ENCODE data around the gene DMRTC1B. TPM values are rescaled to one million over a fixed set of nuclear protein-coding genes. Genes with fewer than 3 reads are reported as not detected.
"Not testable (repeated sequence)": the region's sequence is repeated elsewhere in the genome, so short reads cannot be mapped to it uniquely, and the experiment has no call there.

DMRTC1B gene
- not detected for total RNA-seq
- long read RNA-seq: 0 reads

- intact Hi-C loops (cut with DNase I): not testable (repeated sequence)
Measured at GRCh38 chrX:72776653-72777466, at the start of gene DMRTC1B. Gene DMRTC1B, plus strand, starts transcription at chrX:72776890. Its CDS starts 68,246 bp downstream, at chrX:72845136.

DNA sequence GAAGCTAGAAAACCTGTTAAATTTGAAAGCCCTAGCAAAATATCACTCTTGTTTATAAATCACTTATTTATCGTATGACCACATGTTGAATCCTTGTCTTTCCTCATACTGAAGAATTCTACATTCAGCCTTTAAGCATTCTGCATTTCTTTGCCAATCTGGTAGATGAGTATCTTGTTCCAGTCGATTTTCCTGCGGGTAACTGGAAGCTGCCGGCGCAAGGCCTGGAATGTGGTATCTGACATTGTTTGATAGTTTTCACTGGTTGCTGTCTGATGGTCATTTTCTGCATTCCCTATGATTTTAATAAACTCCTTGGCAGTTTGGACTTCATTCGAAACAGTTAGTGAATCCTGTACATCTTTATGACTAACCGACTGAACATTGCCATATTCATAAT, 48.8 kb upstream of the DMRTC1B start:
- intact Hi-C loops (cut with DNase I): no loop called here
- ATAC-seq (ENCODE audit: poor library complexity) (no peak), DNase-seq (no peak)

More at GRCh38 chrX:72776653-72777466, at the start of gene DMRTC1B:
- not testable (repeated sequence) for DNase-seq; ATAC-seq (ENCODE audit: poor library complexity)

DNA sequence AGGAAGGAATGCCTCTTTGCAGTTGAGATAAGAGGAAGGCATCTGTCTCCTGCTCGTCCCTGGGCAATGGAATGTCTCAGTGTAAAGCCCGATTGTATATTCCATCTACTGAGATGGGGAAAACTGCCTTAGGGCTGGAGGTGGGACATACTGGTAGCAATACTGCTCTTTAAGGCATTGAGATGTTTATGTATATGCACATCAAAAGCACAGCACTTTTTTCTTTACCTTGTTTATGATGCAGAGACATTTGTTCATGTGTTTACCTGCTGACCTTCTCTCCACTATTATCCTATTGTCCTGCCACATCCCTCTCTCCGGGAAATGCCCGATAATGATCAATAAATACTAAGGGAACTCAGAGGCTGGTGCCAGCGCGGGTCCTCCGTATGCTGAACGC, 43.1 kb upstream of the DMRTC1B start:
- ATAC-seq (ENCODE audit: poor library complexity); intact Hi-C loops (cut with DNase I): not testable (repeated sequence)

GRCh38 chrX:72735561-72735960, 41.1 kb upstream of the DMRTC1B start:
- intact Hi-C loops (cut with DNase I): no loop called here
- ATAC-seq (ENCODE audit: poor library complexity) (no peak), DNase-seq (no peak)

More for the DNA sequence above, 43.1 kb upstream of the DMRTC1B start:
- DNase-seq: not testable (repeated sequence)

DNA sequence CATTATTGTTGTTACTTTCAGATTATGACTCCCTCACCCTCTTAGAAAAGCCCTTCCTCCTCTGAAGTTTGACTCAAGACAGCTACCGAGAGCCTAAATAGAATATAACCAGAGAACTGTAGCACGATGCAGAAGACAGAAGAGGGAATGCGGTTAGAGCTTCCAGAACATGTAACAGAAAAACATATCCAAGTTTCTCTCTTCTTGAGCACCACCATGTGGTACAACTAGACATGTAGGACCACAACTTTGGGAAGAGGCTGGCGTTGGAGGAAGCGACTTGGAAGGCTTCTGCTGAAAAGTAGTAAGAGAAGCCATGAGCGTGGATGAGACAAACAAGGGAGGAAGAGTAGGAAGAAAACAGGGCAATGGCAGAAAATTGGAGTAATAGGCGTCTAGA, 31.1 kb upstream of the DMRTC1B start:
- intact Hi-C loops (cut with DNase I); ATAC-seq (ENCODE audit: poor library complexity); DNase-seq: not testable (repeated sequence)

GRCh38 chrX:72748545-72748944, 28.1 kb upstream of the DMRTC1B start:
- ATAC-seq (ENCODE audit: poor library complexity); intact Hi-C loops (cut with DNase I); DNase-seq: not testable (repeated sequence)

GRCh38 chrX:72760454-72760853, 16.2 kb upstream of the DMRTC1B start:
- ATAC-seq (ENCODE audit: poor library complexity); DNase-seq; intact Hi-C loops (cut with DNase I): not testable (repeated sequence)

GRCh38 chrX:72777467-72777790, 739 bp downstream of the DMRTC1B start:
- DNase-seq; intact Hi-C loops (cut with DNase I); ATAC-seq (ENCODE audit: poor library complexity): not testable (repeated sequence)

DNA sequence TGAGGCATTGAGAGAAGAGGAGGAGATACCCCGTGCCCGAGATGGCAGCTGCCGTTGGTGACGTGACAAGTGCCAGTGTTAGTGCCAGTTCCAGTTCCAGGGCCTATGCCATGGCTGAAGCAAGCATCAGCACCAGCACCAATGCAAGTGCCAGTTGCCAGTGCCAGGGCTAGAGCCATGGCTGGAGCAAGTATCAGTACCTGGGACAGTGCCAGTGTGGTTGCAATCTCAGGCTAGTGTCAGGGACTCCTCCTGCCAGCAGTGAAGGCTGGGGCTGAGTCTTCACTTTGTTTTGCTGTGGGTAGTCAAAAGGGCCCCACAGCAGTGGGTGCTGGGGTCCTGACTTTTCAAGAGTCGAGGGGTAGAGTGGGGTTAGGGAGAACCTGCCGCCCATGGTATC, 1.5 kb downstream of the DMRTC1B start:
- ATAC-seq (ENCODE audit: poor library complexity): not testable (repeated sequence)

DNA sequence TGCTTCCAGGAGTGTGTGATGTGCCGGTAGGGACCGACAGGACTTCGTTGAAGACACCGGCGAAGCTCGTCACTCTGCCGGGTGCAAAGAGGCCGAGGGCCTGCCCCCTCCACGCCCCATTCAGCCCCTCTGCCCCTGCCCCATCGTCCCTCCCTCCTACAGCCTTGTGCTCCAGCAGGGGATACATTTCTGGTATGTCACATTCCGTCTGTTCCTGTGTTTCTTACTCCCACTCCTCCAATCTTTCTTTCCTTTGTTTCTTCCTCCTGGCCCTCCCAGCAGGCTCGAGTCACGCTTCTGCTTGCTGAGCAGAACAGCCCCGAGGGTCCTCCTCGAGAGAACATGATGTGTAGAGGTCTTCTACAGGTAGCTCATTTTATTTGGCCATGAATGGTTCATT, 5.9 kb downstream of the DMRTC1B start, which contains the start of gene FAM236B:
Gene FAM236B, minus strand, starts transcription at position 101 of the 400 bp plus-strand sequence. Its CDS starts 100 bp downstream, at position 1.
- ATAC-seq (ENCODE audit: poor library complexity); intact Hi-C loops (cut with DNase I); DNase-seq: not testable (repeated sequence)

More for the DNA sequence above, 1.5 kb downstream of the DMRTC1B start:
- DNase-seq; intact Hi-C loops (cut with DNase I): not testable (repeated sequence)

- DNase-seq; intact Hi-C loops (cut with DNase I); ATAC-seq (ENCODE audit: poor library complexity): not testable (repeated sequence)
Measured at GRCh38 chrX:72783365-72783936, 6.8 kb downstream of the DMRTC1B start.

GRCh38 chrX:72783964-72784363, 7.3 kb downstream of the DMRTC1B start:
- intact Hi-C loops (cut with DNase I); ATAC-seq (ENCODE audit: poor library complexity); DNase-seq: not testable (repeated sequence)

- intact Hi-C loops (cut with DNase I); ATAC-seq (ENCODE audit: poor library complexity); DNase-seq: not testable (repeated sequence)
Measured at GRCh38 chrX:72788142-72788541, 11.5 kb downstream of the DMRTC1B start.

DNA sequence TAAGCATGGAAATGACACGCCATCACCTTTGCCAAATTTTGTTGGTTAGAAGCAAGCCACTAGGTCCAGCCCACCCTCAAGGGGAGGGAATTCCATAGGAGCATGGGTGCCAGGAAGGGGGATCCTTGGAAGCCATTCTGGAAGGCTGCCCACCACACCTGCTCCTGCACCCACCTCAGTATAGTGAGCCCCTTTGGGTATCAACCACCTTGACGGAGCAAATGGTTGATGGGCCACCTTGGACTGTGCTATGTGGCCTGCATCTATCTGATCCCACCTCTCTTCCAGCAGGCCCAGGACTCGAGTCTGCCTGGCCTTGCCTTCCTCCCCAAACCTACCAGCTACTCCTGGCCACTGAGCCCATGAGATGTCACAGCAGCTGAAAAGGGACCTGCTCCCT, 13.7 kb downstream of the DMRTC1B start:
- DNase-seq; ATAC-seq (ENCODE audit: poor library complexity); intact Hi-C loops (cut with DNase I): not testable (repeated sequence)

GRCh38 chrX:72808110-72808509, 31.4 kb downstream of the DMRTC1B start, which contains the start of gene FAM236D:
Gene FAM236D, minus strand, starts transcription at chrX:72808210. Its CDS starts 100 bp downstream, at chrX:72808110.
- DNase-seq; intact Hi-C loops (cut with DNase I); ATAC-seq (ENCODE audit: poor library complexity): not testable (repeated sequence)

GRCh38 chrX:72830701-72831100, 54.0 kb downstream of the DMRTC1B start:
- ATAC-seq (ENCODE audit: poor library complexity); DNase-seq; intact Hi-C loops (cut with DNase I): not testable (repeated sequence)

DNA sequence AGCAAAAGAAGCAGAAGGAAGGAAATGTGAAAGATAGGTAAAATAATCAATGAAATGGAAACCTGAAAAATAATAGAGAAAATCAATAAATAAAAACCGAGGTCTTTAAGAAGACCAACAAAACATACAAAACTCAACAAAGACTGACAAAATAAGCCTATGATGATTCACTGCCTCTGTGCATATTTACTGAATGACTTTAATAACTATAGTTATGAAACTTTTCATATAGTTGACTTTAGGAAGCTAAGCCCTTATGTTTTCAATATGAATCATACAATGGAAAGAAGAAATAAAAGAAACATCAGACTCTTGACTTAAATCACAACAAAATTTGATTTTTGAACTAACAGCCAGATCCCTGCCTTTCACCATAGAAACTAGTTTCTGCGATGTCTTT, 60.8 kb downstream of the DMRTC1B start:
- DNase-seq; intact Hi-C loops (cut with DNase I); ATAC-seq (ENCODE audit: poor library complexity): not testable (repeated sequence)

DNA sequence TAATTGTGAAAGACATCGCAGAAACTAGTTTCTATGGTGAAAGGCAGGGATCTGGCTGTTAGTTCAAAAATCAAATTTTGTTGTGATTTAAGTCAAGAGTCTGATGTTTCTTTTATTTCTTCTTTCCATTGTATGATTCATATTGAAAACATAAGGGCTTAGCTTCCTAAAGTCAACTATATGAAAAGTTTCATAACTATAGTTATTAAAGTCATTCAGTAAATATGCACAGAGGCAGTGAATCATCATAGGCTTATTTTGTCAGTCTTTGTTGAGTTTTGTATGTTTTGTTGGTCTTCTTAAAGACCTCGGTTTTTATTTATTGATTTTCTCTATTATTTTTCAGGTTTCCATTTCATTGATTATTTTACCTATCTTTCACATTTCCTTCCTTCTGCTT, 106.2 kb downstream of the DMRTC1B start:
- not testable (repeated sequence) for ATAC-seq (ENCODE audit: poor library complexity)

DNA sequence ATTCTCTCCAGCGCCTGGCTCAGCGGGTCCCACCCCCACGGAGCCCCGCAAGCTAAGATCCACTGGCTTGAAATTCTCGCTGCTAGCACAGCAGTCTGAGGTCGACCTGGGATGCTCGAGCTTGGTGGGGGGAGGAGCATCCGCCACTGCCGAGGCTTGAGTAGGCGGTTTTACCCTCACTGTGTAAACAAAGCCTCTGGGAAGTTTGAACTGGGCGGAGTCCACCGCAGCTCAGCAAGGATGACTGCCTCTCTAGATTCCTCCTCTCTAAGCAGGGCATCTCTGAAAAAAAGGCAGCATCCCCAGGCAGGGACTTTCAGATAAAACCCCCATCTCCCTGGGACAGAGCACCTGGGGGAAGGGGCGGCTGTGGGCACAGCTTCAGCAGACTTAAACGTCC, 113.0 kb downstream of the DMRTC1B start:
- intact Hi-C loops (cut with DNase I); DNase-seq; ATAC-seq (ENCODE audit: poor library complexity): not testable (repeated sequence)

More for the DNA sequence above, 106.2 kb downstream of the DMRTC1B start:
- intact Hi-C loops (cut with DNase I); DNase-seq: not testable (repeated sequence)

Measured in Right ventricle myocardium superior (tissue), 1 donor.